AG10803 (cell line): ENCODE measurements around the gene CADM3.

Experiments used
- DNase-seq: peaks from one replicate; pipeline ENCODE4 v3.0.0; 2010; ENCODE audit warnings: low read depth
- H3K4me3 ChIP-seq: 2 replicates; pipeline ENCODE4 v1.5.1; 2011; ENCODE audit warnings: mild to moderate bottlenecking, low read length, control low read depth
- CTCF ChIP-seq: conservative IDR thresholded peaks from 2 replicates; pipeline ENCODE4 v1.5.1; 2011; ENCODE audit warnings: mild to moderate bottlenecking, low read length, control low read depth, inconsistent platforms

CADM3 gene

DNA sequence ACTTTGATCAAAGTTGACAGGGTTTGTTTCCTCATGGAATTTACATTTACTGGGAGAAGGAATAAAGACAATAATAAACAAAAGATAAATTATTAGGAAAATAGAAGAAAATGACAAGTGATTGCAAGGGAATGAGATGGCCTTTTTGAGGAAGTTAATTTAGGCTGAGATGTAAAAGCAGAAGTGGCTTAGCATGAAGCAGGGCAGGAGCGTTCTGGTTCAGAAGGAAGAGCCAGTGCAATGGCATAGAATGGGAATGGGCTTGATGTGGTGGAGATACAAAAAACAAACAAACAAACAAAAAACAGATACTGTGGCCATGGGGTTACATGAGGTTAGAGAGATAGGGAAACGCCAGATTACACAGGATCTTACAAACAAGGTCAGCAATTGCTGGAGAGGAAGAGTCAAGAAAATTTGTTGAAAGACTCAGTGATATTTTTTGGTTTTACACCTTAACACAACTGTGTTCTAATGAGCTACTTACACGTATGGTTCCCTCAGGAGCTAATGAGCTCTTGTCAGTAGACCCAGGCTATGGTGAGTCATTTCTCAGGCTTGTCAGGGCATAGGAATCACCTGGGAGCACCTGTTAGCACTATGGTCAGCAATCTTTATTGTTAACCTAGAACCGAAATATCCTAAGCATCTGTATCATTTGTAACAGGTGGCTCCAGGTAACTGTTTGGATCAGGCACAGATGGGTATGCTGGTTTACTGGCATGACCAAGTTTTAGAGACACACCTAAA is 8.7 kb upstream of the CADM3 start:
- no peak for TF ChIP-seq CTCF
- no peak for DNase-seq
- no peak overlapping the region for H3K4me3 ChIP-seq

- no peak for DNase-seq
- H3K4me3 ChIP-seq, result no peak overlapping the region
- TF ChIP-seq CTCF, result no peak
These were observed 7.7 kb upstream of the CADM3 start for GRCh38 chr1:159163614-159164228.

DNA sequence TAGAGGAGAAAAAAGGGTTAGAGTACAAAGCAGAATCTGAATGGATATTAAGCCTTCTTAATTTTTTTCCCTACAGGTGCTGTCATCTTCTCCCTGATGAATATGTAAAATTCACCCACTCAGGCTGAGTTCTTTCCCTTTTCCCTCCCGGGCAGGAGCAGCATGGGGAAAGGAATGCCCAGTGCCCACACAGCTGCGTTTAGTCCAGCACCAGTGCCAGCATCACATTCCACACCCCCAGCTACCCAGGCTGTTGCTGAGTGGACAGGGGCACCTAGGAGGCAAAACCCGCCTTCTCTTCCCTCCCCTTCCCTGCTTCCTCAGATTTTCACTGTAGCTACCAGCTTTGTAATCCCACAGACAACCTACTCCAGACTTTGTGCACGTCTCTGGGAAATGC is 3.4 kb upstream of the CADM3 start:
- TF ChIP-seq CTCF, result no peak
- no peak overlapping the region for H3K4me3 ChIP-seq
- no peak for DNase-seq

DNA sequence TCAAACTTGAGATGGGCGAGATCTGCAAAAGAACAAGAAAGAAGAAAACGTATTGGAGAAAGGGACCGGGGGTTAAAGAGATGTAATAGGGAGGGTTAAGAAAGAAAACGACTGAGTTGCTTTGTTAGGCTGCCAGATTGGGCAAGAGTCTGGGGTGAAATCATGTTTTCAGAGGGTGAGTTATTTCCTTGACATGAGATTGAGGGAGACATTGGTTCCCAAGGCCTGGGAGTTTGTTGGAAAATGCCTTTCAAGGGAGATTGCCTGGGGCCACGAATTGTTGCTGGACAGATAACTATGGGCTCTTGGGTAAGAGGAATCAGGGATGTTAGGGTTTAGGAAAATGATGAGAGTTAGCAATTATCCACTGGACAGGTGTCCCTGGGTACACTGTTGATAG is 776 bp upstream of the CADM3 start:
- no peak overlapping the region for H3K4me3 ChIP-seq
- no peak for DNase-seq
- TF ChIP-seq CTCF, result no peak

DNA sequence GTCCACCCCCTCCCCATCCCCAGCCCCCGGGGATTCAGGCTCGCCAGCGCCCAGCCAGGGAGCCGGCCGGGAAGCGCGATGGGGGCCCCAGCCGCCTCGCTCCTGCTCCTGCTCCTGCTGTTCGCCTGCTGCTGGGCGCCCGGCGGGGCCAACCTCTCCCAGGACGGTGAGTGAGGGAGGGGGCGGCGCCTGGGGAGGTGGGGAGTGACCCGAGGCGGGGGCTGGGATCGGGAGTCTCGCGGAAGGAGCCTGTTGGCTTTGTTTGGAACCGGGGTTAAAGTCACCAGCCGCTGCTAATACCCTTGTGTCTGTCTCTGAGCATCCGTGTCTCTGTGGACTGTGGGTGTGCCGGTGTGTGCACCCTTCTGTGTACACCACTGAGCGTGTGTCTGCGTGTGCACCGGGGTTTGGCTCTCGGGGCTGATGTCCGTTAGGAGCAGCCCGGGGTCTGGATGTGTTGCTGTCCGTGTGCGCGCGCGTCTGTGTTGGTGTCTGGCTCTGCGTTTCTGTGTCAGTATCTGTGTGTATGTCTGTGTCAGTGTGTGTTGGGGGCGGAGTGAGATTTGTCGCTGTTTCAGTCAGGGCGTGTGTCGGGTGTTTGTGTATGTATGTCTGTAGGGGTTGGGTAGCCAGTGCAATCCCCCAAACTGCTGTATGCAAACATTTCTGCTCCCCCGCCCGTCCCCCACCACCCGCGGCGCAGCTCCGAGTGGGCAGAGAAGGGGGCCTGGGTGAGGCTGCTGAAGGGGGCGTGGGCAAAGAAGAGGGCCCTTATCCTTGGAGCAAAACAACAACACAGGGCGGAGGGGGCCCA is 480 bp downstream of the CADM3 start:
- TF ChIP-seq CTCF, result no peak
- DNase-seq, result no peak
- H3K4me3 ChIP-seq, result no peak overlapping the region

DNA sequence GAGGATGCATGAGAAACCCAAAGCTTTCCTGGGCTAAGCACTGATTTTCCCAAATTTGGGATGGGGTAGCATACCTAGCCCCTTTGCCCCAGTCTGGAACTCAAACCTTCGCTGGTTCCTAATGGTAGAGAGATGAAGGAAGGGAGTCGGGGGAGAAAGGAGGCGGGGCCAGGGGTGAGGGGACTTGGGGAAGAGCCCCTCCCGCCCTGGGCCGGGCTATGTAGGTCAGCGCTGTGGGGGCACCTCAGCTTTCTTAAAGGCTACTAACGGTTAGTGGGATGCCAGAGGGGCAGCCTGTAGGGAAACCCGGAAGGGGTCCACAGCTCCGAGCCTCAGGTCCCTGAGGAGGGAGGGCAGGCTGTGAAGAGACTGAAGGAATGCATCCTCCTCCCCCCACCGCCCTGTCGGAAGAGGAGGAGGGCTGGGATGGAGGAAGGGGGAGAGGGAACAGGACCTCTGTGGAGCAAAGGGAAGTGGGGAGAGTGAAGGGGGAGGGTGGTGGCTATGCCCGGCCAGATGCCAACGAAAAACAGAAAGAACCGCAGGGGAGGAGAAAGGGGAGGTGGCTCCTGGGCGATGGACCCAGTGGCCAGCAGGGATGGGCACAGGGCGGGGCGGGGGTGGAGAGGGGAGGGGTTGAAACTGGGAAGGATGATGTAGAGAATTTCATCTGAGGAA is 1.3 kb downstream of the CADM3 start:
- H3K4me3 ChIP-seq, result no peak overlapping the region
- no peak for TF ChIP-seq CTCF
- no peak for DNase-seq
